GM15510 (cell line): ENCODE data around the gene GFOD2.

ENCODE experiments used
- POLR2A ChIP-seq: IDR thresholded peaks from 3 replicates; pipeline ENCODE4 v1.6.1; 2011; ENCODE audit warnings: borderline replicate concordance; ENCODE audit not compliant: insufficient read length; ENCODE audit errors: extremely low read depth

Gene GFOD2

DNA sequence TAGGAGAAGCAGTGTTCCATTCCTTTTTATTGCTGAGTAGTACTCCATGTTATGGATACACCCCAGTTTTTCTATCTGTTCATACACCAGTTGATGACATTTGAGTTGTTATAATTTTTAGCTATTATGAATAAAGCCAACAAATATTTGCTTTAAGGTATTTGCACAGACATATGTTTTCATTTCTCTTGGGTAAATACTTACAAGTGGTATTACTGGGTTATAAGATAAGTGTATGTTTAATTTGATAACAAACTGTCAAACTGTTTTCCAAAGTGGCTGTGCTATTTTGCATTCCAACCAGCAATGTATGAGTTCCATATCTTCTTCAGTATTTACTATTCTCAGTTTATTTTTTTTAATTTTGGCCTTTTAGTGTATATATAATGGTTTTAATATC is 27.7 kb upstream of the GFOD2 start:
- no peak for TF ChIP-seq POLR2A

GRCh38 chr16:67741118-67741517 is 22.0 kb upstream of the GFOD2 start:
- no peak for TF ChIP-seq POLR2A

DNA sequence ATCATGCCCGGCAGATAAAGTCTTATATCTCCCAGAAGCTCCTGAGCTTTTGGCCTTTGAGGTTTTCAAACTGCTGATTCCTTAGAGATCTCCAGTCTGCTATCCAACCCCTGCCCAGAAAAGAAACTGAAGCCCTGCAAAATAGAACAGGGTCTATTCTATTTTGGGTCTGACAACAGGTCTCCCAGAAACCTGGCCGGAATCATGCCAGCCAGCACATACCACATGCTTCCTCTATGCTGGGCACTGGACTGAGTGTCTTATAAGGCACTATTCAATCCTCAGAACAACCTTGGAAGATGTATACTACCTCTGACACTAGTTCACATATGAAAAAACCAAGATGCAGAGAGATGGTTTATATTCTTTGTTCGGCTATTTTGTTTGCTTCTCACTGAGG is 21.3 kb upstream of the GFOD2 start:
- no peak for TF ChIP-seq POLR2A

DNA sequence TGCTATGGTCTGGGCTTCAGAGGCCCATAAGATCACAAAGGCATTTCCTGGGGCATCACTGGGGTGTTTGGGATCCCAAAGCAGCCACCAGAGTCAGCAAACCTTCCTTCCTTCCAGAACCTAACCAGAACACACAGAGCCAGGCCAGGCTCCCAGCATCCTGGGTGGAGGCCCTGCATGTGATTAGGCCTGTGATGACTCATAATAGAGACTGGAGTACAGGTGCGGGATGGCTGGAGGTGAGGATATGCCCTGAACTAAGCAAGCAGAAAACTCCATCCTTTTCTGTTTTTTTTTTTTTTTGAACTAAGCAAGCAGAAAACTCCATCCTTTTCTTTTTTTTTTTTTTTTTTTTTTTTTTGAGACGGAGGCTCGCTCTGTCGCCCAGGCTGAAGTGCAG is 17.7 kb upstream of the GFOD2 start:
- no peak for TF ChIP-seq POLR2A

- TF ChIP-seq POLR2A, result no peak
Observed at GRCh38 chr16:67734731-67735201, 15.7 kb upstream of the GFOD2 start.

DNA sequence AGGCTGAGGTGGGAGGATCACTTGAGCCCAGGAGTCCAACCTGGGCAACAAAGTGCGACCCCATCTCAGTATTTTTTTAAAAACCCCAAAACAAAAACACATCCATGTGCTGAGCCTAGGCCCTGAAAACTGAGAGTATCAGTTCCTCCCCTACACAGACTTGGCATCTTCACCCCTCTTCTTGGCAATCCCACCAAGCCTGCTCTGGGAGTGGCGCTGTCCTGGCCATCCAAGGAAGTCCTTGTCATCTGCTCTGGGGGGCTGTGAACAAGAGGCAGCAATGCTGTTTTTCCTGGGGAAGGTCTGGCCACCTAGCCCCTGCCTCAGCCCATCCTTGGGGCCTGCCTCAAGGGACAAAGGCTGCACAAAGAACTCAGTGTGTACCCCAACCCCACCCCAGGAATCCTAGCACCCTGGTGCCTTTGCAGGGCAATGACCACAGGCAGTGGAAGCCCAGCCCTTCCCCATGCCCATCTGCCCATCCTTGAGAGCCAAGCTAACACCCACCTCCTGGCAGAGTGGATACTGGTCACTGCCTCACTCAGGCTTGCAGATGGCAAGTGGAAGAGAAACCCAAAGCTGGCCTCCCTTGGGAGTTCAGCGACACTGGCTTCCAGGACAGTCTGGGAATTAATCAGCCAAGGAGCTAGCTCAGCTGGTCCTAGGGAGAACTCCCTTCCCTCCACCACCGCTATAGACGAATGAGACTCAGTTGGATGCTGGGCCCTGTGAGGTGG is 14.8 kb upstream of the GFOD2 start:
- no peak for TF ChIP-seq POLR2A

DNA sequence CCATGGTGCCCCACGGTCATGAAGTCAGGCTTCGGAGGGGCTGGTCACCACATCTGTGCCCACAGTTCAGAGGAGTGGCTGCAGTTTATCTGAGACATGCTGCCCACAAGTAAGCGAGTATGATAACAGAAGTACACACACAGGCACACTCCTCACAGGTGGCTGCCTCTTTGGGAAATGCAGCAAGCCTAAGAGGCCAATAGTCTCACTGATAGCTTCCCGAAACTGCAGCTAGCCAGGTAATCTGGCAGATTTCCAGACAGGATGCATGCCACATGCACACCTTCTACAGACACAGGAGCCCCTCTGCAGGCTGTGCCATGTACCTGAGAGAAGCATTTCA is 12.6 kb upstream of the GFOD2 start:
- TF ChIP-seq POLR2A, result no peak

GRCh38 chr16:67731071-67731752 is 12.1 kb upstream of the GFOD2 start:
- no peak for TF ChIP-seq POLR2A

GRCh38 chr16:67730326-67730725 is 11.2 kb upstream of the GFOD2 start:
- no peak for TF ChIP-seq POLR2A

- no peak for TF ChIP-seq POLR2A
Observed at GRCh38 chr16:67729636-67730248, 10.6 kb upstream of the GFOD2 start.

DNA sequence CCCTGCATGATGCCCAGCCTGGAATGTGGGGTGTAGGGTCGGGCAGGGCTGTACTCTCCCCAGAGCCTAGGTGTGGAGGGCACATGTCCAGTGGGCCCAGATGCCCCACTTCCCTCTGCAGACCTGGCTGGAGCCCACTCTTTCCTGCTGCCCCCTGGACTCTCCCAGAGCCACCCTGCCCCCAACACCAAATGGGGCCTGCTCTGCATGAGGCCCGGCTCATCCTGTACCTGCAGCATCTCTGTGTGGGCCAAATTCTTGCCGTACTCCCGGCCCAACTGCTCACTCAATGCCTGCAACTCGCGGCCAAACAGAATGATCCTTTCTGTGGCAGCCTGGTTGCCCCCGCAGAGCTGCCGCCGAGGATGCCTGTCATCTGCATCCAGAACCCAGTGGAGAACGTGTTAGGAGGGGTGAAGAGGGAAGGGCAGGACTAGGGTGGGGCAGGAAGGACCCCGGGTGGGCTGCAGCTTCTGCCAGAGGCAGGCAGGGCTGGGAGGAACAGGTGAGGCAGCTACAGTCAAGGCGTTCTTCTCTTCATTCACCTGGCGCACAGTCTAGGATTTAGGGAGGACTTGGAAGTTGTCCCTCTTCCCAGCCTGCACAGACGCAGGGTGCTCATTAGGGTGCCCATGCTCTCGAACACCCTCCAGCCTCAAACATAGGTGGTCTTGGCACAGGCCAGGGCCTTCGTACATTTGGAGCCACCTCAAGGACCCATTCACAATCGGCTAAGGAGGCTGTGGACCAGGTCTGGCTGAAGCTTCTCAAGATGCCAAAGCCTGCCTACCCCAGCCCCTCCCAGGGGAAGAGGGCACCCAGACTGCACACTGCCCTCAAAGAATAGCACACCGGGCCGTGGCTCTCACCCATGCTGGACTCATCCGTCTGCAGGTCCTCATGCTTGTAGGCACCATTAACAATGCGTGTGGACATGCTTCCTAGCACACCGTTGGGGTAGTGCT is 8.7 kb upstream of the GFOD2 start:
- TF ChIP-seq POLR2A, result no peak

DNA sequence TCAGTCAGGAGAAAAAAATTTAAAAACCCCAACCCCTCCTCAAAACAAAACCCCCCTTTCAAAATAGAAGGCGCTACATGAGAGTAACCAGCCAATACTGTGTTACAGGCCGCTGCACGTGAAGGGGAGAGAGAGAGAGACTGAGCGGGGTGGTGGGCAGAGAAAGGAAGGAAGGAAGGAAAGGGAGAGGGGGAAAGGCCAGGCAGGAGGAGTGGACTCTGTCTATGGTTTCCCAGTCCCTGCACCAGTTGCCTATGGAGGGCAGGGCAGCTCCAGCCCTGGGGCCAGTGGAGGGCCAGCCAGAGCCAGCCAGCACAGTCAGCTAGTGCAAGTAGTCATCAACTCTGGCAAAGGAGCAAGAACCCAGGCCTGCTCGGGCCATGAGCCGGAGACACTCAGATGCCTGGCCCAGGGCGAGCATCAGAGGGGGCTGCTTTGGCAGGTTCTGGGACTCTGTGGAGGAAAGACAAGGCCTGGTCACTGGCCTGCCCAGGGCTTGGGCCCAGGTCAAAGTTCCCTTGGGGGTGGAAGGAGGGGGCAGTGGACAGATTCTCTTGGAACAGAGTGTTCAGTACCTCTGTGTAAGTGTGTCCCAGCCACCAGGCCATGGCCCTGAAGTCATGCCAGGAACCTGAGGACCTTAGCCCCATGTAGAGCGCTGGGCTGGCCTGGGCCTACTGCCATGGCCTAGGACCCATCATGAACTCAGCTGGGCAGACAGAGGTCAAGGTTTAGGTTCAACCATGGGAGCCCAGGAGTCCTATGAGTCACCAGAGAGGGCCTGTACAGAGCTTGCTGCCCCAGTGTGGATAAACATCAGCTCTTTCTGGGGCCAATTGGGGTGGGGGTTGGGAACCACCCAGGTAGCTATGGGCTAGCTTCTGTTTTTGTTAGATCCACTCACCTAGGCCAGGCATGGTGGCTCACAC is 7.3 kb upstream of the GFOD2 start:
- no peak for TF ChIP-seq POLR2A

GRCh38 chr16:67723911-67724305 is 4.8 kb upstream of the GFOD2 start:
- no peak for TF ChIP-seq POLR2A
